NT2/D1 (cell line): ENCODE data around the gene ROR2.

ENCODE experiments used
- DNase-seq: peaks from one replicate; pipeline ENCODE4 v3.0.0-alpha.2; 2011; ENCODE audit warnings: low read depth, low spot score
- H3K27me3 ChIP-seq: 2 replicates; pipeline ENCODE4 v1.6.0; 2011; ENCODE audit warnings: mild to moderate bottlenecking; ENCODE audit not compliant: insufficient read length, insufficient read depth
- H3K36me3 ChIP-seq: 2 replicates; pipeline ENCODE4 v1.6.1; 2011; ENCODE audit warnings: mild to moderate bottlenecking, low read length, mixed read lengths; ENCODE audit not compliant: insufficient read depth, insufficient read length
- H3K4me1 ChIP-seq: 2 replicates; pipeline ENCODE4 v1.5.1; 2011; ENCODE audit not compliant: insufficient read depth, insufficient read length
- H3K4me3 ChIP-seq: 2 replicates; pipeline ENCODE4 v1.5.1; 2011; ENCODE audit warnings: low read depth; ENCODE audit not compliant: insufficient read length
- H3K9ac ChIP-seq: 2 replicates; pipeline ENCODE4 v1.6.0; 2011; ENCODE audit warnings: low read depth; ENCODE audit not compliant: insufficient read length
- H3K9me3 ChIP-seq: 2 replicates; pipeline ENCODE4 v1.5.1; 2011; ENCODE audit warnings: mild to moderate bottlenecking, low read length; ENCODE audit not compliant: insufficient read depth
- SUZ12 ChIP-seq: IDR thresholded peaks from 2 replicates; pipeline ENCODE4 v1.6.1; 2011; ENCODE audit not compliant: insufficient read length, insufficient read depth; ENCODE audit errors: extremely low read depth
- YY1 ChIP-seq: IDR thresholded peaks from 2 replicates; pipeline ENCODE4 v1.6.1; 2011; ENCODE audit not compliant: insufficient read length, insufficient read depth
- ZNF274 ChIP-seq: IDR thresholded peaks from 2 replicates; pipeline ENCODE4 v1.6.1; 2011; ENCODE audit warnings: mild to moderate bottlenecking, low read depth, low read length

ROR2 gene

GRCh38 chr9:91920630-91921350 lies 29.2 kb downstream of the ROR2 start:
- Histone ChIP-seq H3K27me3 (peaks cover 29% of the 10 kb centered on the region), H3K9me3 (peaks cover 2% of the 10 kb centered on the region; the same call in 1 of the 2 replicates), H3K4me3 (no peak overlapping the region), H3K36me3 (no peaks in the 10 kb centered on the region), H3K4me1 (peaks cover 11% of the 10 kb centered on the region), H3K9ac (no peak overlapping the region)
- no peak for DNase-seq
- TF ChIP-seq ZNF274 (no peak), SUZ12 (no peak), YY1 (no peak)

- H3K36me3 ChIP-seq, result peaks cover 6% of the 10 kb centered on the region
- H3K27me3 ChIP-seq, result peaks cover 29% of the 10 kb centered on the region
- H3K4me1 ChIP-seq, result peaks cover 11% of the 10 kb centered on the region
- no peak for TF ChIP-seq SUZ12
- TF ChIP-seq YY1, result no peak
- no peak for TF ChIP-seq ZNF274
- no peak overlapping the region for H3K9ac ChIP-seq
- DNase-seq, result no peak
- peaks cover 11% of the 10 kb centered on the region; the same call in 1 of the 2 replicates for H3K9me3 ChIP-seq
- H3K4me3 ChIP-seq, result no peak overlapping the region
Observed at GRCh38 chr9:91919621-91920020, 30.4 kb downstream of the ROR2 start.

- Histone ChIP-seq H3K9me3 (peaks cover 14% of the 10 kb centered on the region; the same call in 1 of the 2 replicates), H3K27me3 (peaks cover 15% of the 10 kb centered on the region), H3K9ac (no peak overlapping the region), H3K4me1 (peaks cover 9% of the 10 kb centered on the region), H3K4me3 (no peak overlapping the region), H3K36me3 (peaks cover 10% of the 10 kb centered on the region)
- TF ChIP-seq SUZ12 (no peak), YY1 (no peak), ZNF274 (no peak)
- no peak for DNase-seq
Observed at GRCh38 chr9:91917436-91917835, 32.6 kb downstream of the ROR2 start.

- no peak overlapping the region for H3K4me3 ChIP-seq
- peaks cover 4% of the 10 kb centered on the region for H3K4me1 ChIP-seq
- peaks cover 15% of the 10 kb centered on the region for H3K27me3 ChIP-seq
- H3K9ac ChIP-seq, result no peak overlapping the region
- no peak for TF ChIP-seq YY1
- TF ChIP-seq ZNF274, result no peak
- no peak for TF ChIP-seq SUZ12
- peaks cover 14% of the 10 kb centered on the region; the same call in 1 of the 2 replicates for H3K9me3 ChIP-seq
- DNase-seq, result no peak
- H3K36me3 ChIP-seq, result peaks cover 10% of the 10 kb centered on the region
Observed at GRCh38 chr9:91915524-91916263, 34.3 kb downstream of the ROR2 start.

GRCh38 chr9:91914937-91915336 lies 35.1 kb downstream of the ROR2 start:
- H3K4me1 ChIP-seq, result no peaks in the 10 kb centered on the region
- H3K9ac ChIP-seq, result no peak overlapping the region
- no peak for TF ChIP-seq ZNF274
- TF ChIP-seq SUZ12, result no peak
- TF ChIP-seq YY1, result no peak
- H3K9me3 ChIP-seq, result peaks cover 14% of the 10 kb centered on the region; the same call in 1 of the 2 replicates
- H3K36me3 ChIP-seq, result peaks cover 10% of the 10 kb centered on the region
- no peak overlapping the region for H3K4me3 ChIP-seq
- peaks cover 9% of the 10 kb centered on the region for H3K27me3 ChIP-seq
- DNase-seq, result no peak

- TF ChIP-seq YY1 (no peak), SUZ12 (no peak), ZNF274 (no peak)
- peaks cover 14% of the 10 kb centered on the region; the same call in 1 of the 2 replicates for H3K9me3 ChIP-seq
- H3K27me3 ChIP-seq, result peaks cover 5% of the 10 kb centered on the region
- no peak for DNase-seq
- no peaks in the 10 kb centered on the region for H3K4me1 ChIP-seq
- no peak overlapping the region for H3K9ac ChIP-seq
- H3K36me3 ChIP-seq, result peaks cover 10% of the 10 kb centered on the region
- H3K4me3 ChIP-seq, result no peak overlapping the region
Observed at GRCh38 chr9:91914404-91914803, 35.6 kb downstream of the ROR2 start.

- H3K27me3 ChIP-seq, result peaks cover 2% of the 10 kb centered on the region
- DNase-seq, result no peak
- H3K9me3 ChIP-seq, result peaks cover 14% of the 10 kb centered on the region; the same call in 1 of the 2 replicates
Observed at GRCh38 chr9:91913986-91914385, 36.0 kb downstream of the ROR2 start.

More at GRCh38 chr9:91913986-91914385, 36.0 kb downstream of the ROR2 start:
- no peak overlapping the region for H3K4me3 ChIP-seq
- no peaks in the 10 kb centered on the region for H3K4me1 ChIP-seq
- TF ChIP-seq SUZ12 (no peak), YY1 (no peak), ZNF274 (no peak)
- H3K9ac ChIP-seq, result no peak overlapping the region
- peaks cover 10% of the 10 kb centered on the region for H3K36me3 ChIP-seq
